GM18951 (cell line): ENCODE results near the gene RBM20.
"Not testable (repeated sequence)": the region's sequence is repeated elsewhere in the genome, so short reads cannot be mapped to it uniquely, and the experiment has no call there.

Experiments used
- POLR2A ChIP-seq: IDR thresholded peaks from 4 replicates; pipeline ENCODE4 v1.6.1; 2011; ENCODE audit warnings: mild to moderate bottlenecking; ENCODE audit not compliant: insufficient read length, insufficient read depth; ENCODE audit errors: extremely low read depth
- in situ Hi-C: fragments of 300-500 bp; cut with MboI; formaldehyde crosslinking; loops from one replicate; pipeline ENCODE4 v1.12.0; 2022; ENCODE audit warnings: low sequenced_read_pairs, mixed read lengths, inconsistent platforms; ENCODE audit not compliant: unreplicated experiment

The RBM20 gene

DNA sequence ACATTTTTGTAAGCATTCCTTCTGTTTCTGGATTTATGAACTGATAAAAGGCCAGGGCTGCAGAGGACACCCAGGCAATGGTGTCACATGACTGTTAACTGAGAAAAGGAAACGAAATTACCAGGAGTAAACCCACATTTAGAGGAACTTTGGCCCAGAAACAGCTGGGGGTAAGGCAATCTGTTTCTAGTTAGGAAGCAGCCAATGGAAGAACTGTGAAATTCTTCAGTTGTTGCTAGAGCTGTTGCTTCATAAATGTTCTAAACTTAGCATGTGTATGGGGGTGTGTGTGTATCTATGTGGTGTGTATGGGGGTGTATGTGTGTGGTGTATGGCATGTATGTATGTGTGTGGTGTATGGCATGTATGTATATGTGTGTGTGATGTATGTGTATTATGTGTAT is 215.8 kb downstream of the RBM20 start:
- in situ Hi-C loops, result no loop called here
- TF ChIP-seq POLR2A, result no peak

DNA sequence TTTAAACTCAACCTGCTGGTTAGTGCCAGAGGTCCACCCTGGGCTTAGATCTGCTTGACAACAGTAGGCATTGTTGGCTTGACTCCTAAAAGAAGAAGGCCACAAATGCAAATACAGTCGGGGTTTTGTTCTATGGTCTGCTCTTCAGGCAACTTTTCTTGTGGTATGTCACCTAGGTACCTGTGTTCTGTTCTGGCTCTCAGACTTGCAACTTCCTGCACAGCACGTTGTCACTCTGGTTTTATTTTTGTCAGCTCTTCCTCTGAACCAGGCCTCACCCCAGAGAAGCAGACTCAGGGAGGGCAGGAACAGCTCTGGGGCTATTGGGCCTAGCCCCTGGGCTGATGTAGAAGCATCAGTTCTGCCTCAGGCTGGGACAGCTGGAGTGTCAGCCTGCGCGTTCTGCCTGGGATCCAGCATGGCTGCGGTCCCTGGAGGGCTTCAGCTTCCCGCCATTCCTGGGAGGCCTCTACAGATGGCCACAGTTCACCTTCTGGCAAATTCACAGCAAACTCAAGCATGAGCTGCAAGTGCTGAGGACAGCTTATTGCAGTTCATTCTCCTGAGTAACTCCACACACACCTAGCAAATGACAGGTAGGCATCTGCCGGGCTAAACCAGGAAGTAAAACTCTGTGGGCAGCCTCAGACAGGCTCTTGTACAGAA is 216.6 kb downstream of the RBM20 start:
- no peak for TF ChIP-seq POLR2A
- in situ Hi-C loops, result no loop called here

DNA sequence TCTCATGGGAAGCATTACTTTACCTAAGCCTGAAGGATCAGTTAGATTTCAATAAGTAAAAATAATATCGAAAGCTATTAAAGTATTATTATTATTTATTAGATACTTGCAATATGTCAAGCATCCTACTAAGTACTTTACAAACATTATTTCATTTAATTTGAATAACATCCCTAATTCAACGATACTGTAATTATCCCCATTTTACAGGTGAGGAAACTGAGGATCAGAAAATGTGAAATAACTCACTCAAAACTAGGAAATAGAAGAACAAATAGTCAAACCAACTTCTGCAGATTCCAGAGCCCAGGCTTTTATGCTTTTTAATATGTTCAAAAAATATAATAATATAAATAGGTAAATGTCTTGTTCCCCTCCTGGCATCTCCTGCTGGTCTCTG is 217.3 kb downstream of the RBM20 start:
- no peak for TF ChIP-seq POLR2A
- in situ Hi-C loops, result no loop called here

DNA sequence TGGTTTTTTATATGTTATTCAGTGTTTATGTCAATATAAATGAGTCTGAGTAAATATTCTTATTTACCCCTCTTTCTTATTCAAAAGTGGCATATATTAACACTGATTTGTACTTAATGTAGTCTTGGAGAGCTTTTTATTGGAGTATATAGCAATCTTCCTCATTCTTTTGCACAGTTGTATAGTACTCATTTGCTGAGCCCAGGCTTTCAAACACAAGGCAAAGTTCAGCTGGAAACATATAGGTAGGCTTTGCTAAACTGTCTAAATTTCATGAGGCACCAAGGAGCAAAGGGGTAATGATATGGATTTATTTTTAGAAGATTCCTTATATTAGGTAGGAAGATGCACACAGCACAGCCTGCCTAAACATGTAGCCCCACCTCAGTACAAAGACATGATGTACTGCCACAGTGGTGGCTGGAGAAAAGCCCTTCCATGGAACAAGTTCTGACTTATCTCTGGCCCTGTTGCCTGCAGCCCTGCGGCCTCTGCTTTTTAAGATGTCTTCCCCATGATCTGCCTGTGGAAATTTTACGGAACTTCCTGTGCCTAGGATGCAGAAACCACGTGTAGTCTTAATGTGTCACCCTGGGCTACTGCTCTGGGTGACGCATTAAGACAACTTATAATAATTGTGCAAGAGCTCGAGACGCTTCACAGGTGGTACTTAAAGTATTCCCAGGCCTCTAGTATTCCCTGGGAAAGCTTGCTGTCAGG is 218.0 kb downstream of the RBM20 start:
- no peak for TF ChIP-seq POLR2A
- in situ Hi-C loops, result no loop called here

DNA sequence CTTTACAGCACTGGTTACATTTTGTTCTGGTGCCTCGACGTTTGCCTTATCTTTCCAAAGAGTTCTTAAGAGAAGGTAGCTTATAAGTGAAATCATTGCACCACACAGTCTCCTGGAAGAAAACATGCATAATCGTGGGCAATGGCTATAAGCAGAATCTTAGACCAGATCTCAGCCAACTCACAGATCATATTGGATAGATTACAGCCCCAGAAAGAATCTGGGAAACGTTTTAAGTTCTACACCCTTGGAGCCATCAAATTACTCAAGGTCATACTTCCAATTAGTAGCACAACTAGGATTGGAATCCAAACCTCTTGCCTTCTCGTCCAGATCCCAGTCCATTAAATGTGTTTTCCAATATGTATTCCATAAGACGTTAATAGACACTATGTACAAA is 218.8 kb downstream of the RBM20 start:
- no peak for TF ChIP-seq POLR2A
- in situ Hi-C loops, result no loop called here

DNA sequence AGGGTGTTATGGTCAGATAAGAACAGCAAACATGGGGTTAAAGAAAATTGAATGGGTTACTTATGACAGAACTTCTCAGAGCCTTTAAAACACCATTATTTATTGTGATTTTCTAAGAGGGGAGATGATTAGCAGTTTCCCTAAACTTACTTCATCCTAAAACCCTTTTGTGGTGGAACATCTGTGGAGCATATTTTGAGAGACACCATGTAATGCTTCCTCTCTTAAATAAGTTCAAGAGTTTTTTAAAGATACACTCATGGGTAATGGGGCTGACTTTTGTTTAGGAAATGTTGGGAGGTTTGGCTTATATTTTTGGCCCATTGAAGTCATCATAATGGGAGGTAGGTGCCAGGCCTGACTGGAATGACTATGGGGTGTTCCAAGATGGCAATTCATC is 219.2 kb downstream of the RBM20 start:
- in situ Hi-C loops, result no loop called here
- no peak for TF ChIP-seq POLR2A

DNA sequence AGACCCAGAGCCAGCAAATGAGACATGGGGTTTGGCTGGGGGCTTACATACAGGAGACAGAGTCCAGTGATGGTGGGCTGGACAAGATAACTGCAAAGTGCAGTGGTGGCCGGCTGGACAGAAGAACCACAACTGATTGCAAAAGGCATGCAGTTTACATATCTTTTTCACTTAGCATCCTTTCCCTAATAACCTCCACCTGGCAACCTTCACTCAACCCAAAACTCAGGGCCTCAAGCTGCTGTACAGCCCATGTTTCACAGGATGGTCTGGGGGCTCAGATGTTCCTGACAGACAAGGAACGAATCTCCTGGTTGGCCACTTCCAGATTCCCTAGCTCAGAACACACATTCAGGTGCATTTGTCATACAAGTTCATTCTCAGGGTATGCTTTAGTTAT is 219.8 kb downstream of the RBM20 start:
- in situ Hi-C loops, result no loop called here
- TF ChIP-seq POLR2A, result no peak

DNA sequence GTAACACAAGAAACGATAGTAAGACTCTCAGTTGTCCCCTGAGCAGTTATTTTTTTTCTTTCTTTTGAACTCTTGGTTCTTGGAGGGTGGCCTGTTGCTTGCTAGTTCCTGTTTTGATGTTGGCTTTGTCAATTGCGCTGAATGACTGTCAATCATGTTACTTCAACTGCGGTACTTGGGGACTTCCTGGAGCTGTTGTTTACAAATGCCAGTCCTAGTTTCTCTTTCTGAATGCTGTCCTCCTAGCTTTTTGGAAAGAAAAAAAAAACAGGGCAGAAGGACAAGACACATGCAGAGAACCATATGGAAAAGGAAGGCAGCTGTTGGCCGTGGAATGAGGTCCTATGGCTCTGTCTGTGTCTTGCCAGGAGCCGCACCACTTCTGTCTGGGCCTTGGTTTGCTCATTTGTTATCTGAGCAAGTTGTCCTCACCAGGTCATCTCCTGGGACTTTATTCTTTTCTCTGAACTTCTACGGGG is 220.6 kb downstream of the RBM20 start:
- no peak for TF ChIP-seq POLR2A
- in situ Hi-C loops, result no loop called here

DNA sequence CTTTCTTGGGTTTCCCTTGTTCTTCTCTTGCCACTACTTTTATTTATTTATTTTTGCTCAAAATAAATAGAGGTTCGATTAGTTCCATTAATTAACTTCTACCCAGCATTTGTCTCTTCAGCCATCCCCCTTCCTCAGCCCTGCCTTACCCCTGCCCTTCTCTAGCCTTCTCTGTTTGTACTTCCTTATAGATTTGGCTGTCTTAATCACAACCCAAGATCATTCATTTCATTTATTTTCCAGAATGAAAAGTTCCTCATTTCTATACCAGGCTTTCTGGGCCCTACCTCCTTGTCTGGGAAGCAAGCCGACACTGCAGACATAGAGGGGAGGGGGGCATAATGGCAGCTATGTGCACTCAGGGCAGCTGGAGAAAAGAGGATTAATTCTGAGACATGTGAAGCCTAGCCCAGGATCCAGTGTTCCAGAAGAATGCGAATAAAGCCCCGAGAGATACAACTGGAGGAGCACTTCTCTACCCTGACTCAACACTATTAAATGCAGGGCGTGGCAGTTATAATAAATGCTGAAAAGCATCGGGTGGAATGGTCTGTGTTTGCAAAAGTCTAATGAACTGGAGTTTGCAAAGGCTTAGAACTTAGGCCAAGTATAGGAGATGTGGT is 221.2 kb downstream of the RBM20 start:
- in situ Hi-C loops, result no loop called here
- no peak for TF ChIP-seq POLR2A

DNA sequence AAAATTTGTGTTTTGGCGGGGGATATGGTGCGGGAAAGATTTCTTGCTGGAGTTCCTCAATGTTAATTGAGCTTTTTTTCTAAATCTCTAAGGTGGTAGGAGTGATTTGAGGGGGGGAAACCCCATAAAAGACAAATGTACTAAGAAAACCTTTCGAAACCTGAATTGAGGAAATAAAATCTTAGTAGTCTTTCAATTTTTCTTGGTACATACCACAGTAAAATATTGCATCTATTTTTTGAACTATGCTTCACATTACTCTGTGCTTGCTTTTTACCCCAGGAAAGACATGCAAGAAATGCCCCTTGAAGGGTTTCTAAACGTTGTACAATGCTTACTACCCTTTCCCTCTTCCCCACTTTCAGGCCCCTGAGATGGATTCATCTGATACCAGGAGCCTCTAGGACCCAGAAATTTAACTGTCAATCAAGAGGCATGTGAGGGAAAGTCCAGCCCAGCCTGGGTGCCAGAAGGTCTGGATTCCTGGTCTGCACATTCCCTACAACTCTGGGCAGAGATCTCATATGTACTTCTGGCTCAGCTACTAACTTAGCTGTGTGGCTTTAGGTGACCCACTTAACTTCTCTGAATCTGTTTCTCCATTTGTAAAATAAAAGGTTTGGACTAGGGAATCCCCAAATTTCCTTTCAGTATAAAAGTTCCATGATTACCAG is 221.8 kb downstream of the RBM20 start:
- TF ChIP-seq POLR2A, result no peak
- in situ Hi-C loops, result no loop called here

DNA sequence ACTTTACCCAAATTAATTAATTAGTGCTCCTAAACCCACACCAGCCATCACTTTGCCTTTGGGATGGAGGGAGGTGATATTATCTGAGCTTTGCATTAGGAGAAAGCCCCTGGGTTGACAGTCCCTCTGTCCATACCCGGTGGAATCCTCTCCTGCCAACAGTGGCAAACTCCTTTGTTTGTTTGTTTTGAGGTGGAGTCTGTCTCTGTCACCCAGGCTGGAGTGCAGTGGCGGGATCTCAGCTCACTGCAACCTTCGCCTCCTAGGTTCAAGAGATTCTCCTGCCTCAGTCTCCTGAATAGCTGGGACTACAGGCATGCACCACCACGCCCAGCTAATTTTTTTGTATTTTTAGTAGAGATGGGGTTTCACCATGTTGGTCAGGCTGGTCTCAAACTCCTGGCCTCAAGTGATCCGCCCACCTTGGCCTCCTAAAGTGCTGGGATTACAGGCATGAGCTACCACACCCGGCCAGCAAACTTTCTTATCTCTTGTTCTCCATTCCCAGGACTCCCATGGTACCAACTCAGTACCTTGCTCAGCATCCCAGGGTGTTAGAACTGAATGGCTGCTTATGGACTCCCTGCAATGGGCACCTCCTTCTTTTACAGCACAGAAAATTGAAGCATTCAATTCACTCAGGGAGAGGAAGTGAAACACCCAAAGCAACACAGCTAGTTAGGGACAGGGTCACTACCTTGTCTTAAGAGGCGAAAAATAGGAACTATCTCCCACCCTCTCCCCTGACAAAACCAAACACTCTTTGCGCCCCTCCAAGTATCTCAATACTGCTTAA is 223.1 kb downstream of the RBM20 start:
- in situ Hi-C loops, result not testable (repeated sequence)

DNA sequence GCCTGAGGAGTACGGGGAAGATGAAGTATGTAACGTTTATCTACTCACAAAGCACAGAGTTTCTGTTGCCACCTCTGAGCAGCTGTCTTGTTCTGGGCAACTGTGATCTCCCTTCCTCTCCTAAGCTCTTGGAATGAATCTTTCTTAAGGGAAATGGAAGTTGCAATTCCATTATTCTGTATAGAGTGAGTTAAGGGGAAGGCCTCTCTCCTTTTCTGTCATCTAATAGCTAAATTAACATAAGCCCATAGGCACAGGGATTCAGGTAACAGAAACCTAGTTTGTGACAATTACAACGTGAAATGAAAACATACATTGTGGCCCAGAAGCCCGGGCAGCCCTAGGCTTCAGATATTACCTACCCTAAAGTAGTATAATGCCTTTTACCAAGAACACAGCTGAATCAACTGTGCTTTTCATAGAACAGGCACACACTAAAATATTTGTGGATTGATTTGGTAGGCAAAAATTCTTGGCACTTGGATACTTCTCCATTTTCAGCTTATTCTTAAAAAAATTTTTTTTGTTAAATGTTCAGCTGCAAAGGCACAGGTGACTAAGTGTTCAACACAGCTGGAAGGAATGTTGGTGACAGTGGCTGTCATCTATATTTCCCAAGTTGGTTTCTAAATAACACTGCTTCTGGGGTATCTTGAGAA is 223.8 kb downstream of the RBM20 start:
- no peak for TF ChIP-seq POLR2A
- in situ Hi-C loops, result no loop called here
